WI38 (cell line): ENCODE results near the gene TIE1.

Experiments
- H3K4me3 ChIP-seq: 2 replicates; pipeline ENCODE4 v1.5.1; 2011; ENCODE audit warnings: low read depth, mild to moderate bottlenecking, control low read depth, low read length
- CTCF ChIP-seq: IDR thresholded peaks from 2 replicates; pipeline ENCODE4 v1.5.1; 2012; ENCODE audit warnings: low read depth, mild to moderate bottlenecking, control low read depth, low read length

Gene TIE1

GRCh38 chr1:43329995-43330751, 29.4 kb downstream of the TIE1 start:
- no peak for TF ChIP-seq CTCF
- H3K4me3 ChIP-seq: no peak overlapping the region

- TF ChIP-seq CTCF: no peak
Measured at GRCh38 chr1:43331688-43332087, 30.9 kb downstream of the TIE1 start.

GRCh38 chr1:43334453-43335205, 33.8 kb downstream of the TIE1 start:
- no peak for TF ChIP-seq CTCF
- no peak overlapping the region for H3K4me3 ChIP-seq

More at GRCh38 chr1:43331688-43332087, 30.9 kb downstream of the TIE1 start:
- no peak overlapping the region for H3K4me3 ChIP-seq

- no peak for TF ChIP-seq CTCF
Measured at GRCh38 chr1:43337588-43337987, 36.8 kb downstream of the TIE1 start, which contains the start of gene MPL. Gene MPL (plus strand): TSS chr1:43337818. CDS start chr1:43337849, 31 bp downstream.

GRCh38 chr1:43338001-43338400, 37.2 kb downstream of the TIE1 start:
- no peak overlapping the region for H3K4me3 ChIP-seq
- TF ChIP-seq CTCF: no peak

More at GRCh38 chr1:43337588-43337987, 36.8 kb downstream of the TIE1 start, which contains the start of gene MPL:
- no peak within 1 kb of the TSS for H3K4me3 ChIP-seq

- TF ChIP-seq CTCF: no peak
- no peak overlapping the region for H3K4me3 ChIP-seq
Measured at GRCh38 chr1:43339584-43340232, 38.9 kb downstream of the TIE1 start.
